Activated T-helper 9 cell treated with anti-CD3 and anti-CD28 coated beads, Interleukin-2, amount 50 U/mL, for 16 hours (primary cell): Measurements from ENCODE around the gene SLC6A8.
"Not testable (repeated sequence)": the region's sequence is repeated elsewhere in the genome, so short reads cannot be mapped to it uniquely, and the experiment has no call there.

Source experiments
- DNase-seq: peaks from one replicate; pipeline ENCODE4 v3.0.0-alpha.2; 2020; ENCODE audit warnings: low read depth

The SLC6A8 gene

GRCh38 chrX:153731845-153732215 is 44.1 kb downstream of the SLC6A8 start:
- DNase-seq = no peak

DNA sequence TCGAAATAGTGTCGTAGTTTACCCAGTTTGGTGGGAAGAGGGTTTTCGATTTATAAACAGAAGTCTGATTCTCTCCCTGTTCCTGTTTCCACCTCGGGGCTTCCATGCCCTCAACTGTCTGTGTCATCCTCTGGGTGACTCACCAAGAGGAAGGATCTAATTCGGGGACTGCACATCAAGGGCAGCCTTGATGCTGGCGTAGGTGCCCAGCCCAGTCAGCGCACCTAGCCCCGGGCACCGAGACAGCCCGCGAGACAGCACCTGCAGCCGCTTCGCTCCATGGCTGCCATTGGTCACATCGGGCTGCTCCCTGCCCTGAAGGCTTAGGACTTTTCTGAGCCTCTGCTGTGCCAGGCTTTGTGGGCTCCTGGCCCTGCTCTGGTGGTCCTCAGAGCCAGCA is 44.7 kb downstream of the SLC6A8 start:
- no peak for DNase-seq

GRCh38 chrX:153733651-153734240 is 46.0 kb downstream of the SLC6A8 start:
- DNase-seq = no peak

GRCh38 chrX:153734871-153735270 is 47.1 kb downstream of the SLC6A8 start:
- DNase-seq = no peak

DNA sequence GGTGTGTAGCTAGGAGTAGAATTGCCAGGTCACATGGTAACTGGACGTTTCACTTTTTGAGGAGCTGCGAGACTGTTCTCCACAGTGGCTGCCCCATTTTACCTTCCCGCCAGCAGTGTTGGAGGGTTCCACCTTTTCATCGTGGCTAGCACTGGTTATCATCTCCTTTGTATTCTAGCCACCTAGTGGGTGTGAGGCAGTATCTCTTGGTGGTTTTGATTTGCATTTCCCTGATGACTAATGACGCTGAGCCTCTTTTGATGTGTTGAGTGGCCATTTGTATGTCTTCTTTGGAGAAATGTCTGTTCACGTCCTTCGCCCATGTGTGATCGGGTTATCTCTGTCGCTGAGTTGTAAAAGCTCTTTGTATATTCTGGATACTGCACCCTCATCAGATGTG is 47.5 kb downstream of the SLC6A8 start:
- no peak for DNase-seq

GRCh38 chrX:153736071-153736820 is 48.5 kb downstream of the SLC6A8 start:
- no peak for DNase-seq

DNA sequence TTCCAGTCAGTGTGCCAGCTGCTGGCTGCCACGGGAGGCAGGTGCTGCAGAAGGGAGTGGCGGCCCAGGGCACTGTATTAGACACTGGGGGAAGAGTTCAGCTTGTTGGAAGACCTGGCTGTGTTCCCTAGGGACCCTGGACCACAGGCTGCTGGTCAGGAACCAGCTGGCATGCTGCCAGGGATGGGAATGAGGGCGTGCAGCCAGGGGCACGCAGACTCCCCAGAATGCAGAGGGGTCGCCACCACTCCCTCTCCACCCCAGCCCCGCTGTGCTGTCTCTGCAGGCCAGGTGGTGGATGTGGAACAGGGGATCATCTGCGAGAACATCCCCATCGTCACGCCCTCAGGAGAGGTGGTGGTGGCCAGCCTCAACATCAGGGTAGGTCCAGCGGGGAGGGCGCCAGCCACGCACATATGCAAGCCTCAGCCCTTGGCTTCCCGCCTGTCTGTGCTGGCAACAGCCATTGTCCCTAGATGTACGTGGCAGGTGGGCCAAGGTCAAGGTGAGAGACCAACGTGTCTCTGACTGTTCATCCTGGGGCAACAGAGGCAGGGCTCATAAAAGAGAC is 49.2 kb downstream of the SLC6A8 start:
- no peak for DNase-seq

DNA sequence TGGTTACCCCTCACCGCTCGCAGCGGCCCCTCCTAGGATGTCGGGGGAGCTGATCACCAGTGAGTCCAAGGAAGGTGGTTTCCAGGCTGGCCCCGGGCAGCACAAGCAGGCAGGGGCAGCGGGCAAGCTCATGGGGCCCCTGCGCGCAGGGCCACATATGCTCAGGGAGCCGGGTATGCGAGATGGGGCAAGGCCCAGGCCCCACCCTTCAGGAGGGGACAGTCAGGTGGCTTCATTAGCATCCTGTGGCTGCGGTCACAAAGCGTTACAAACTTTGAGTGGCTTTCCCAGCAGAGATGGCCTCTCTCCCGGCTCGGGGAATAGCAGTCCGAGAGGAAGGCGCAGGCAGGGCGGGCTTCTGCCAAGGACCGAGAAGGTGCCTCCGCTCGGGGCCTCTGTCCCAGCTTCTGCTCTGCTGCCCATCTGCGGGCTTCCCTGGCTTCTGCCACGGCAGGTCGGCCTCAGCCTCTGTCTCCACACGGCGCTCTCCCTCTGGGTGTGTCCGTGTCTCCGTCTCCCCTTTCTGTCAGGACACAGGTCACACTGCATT is 50.4 kb downstream of the SLC6A8 start:
- DNase-seq = no peak

GRCh38 chrX:153739754-153740486 is 52.2 kb downstream of the SLC6A8 start:
- DNase-seq = no peak

- DNase-seq = no peak
These were observed 53.0 kb downstream of the SLC6A8 start for GRCh38 chrX:153740631-153741222.

GRCh38 chrX:153741446-153741845 is 53.7 kb downstream of the SLC6A8 start:
- no peak for DNase-seq

DNA sequence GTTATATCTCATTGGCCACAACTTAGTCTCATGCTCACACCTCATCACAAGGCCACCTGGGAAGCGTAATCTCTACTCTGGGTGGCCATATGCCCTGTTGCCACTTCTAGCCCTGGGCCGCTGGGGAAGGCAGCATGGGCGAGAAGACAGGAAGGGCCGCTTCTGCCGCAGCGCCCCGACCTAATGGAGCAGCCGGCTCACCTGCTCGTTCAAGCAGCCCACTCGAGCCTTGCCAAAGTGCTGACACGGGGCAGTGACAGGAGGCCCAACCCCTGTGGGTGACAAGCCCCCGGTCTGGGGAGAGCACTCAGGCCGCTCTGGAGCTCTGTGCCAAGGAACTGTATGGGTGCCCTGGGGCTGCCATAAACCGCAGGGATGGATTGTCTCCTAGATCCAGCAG is 54.4 kb downstream of the SLC6A8 start:
- DNase-seq = not testable (repeated sequence)

- DNase-seq = not testable (repeated sequence)
These were observed 55.2 kb downstream of the SLC6A8 start for GRCh38 chrX:153742796-153743467.

DNA sequence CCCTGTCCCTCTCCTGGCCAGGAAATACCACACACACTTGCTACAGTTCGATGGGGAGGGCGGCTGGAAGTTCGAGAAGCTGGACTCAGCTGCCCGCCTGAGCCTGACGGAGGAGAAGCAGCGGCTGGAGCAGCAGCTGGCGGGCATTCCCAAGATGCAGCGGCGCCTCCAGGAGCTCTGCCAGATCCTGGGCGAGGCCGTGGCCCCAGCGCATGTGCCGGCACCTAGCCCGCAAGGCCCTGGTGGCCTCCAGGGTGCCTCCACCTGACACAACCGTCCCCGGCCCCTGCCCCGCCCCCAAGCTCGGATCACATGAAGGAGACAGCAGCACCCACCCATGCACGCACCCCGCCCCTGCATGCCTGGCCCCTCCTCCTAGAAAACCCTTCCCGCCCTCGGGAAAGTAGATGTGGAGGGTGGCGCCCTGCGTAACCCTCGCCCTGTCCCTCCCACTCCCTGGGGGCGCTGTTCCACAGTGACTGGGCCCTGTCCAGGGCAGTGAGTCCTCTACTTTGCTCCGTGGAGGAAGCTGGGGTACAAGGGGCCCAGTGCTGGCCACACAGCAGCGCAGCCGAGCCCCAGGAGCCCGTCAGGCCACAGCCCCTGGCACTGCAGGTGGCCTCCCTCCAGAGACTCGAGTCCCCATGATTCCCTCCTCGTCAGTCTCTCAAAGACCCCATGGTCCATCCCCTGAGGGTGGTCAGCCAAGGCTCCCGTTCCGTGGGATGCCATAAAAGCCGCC is 55.9 kb downstream of the SLC6A8 start:
- DNase-seq = not testable (repeated sequence)

DNA sequence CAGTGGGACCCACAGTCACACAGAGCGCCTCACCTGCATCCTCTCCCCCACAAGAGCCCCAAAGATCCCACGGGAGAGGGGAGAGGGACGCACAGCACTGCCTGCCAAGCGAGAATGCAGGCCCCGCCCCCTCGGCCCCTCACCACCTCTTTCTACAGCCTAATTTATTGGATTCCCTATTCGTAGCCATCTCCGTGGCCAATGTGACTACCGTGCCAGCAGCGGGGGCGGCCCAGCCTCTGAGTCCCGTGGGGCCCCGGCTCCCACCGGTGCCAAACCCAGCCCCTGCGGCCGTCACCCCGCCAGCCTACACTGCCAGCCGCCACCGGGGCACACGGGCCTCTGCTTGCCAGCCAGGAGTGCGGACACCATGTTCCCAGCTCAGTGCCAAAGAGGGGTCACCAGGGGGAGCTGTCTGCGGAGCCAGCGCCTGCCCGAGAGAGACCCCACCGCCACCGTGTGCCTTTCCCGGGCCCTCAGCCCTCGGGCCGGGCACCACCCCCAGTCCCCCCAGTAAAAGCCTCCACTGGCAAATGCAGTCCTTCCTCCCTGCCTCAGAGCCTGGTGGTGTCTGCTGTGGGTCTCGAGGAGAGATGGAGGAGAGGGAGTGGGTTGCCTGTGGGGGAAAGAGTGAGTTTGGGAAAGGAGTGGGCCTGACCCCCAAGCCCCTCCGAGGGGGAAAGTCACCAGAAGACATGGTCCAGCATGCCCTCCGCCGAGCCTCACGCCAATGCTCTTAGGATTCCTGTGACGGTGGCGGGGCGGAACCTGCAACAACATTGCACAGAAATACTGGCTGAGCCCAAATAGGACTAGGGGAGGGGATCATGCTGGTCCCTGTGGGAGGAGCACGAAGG is 56.7 kb downstream of the SLC6A8 start:
- DNase-seq = no peak

GRCh38 chrX:153745067-153745433 is 57.3 kb downstream of the SLC6A8 start:
- DNase-seq = not testable (repeated sequence)
